ENCODE results near the gene PRICKLE4. TPM values are rescaled to one million over a fixed set of nuclear protein-coding genes. Genes with fewer than 3 reads are reported as not detected.

PRICKLE4 gene
- total RNA-seq, 1 donor: not detected

GRCh38 chr6:41741625-41742490 lies 38.7 kb upstream of the PRICKLE4 start:
- no peak for TF ChIP-seq CTCF (IDR thresholded peaks at IDR 0.05; ENCODE audit: extremely low read depth, low read depth, low read length)
- Histone ChIP-seq H3K9me3 (ENCODE audit: low read depth, low read length) (no peaks in the 10 kb centered on the region), H2AFZ (ENCODE audit: low read length) (no peak overlapping the region), H3K36me3 (ENCODE audit: insufficient read depth, low read length) (no peaks in the 10 kb centered on the region), H3K4me2 (ENCODE audit: insufficient read depth, low read length) (no peak overlapping the region), H3K4me3 (ENCODE audit: insufficient read depth, low read length) (no peak overlapping the region), H4K20me1 (ENCODE audit: insufficient read depth, low read length) (no peaks in the 10 kb centered on the region), H3K27me3 (ENCODE audit: insufficient read depth, low read length) (no peaks in the 10 kb centered on the region), H3K27ac (ENCODE audit: low read depth, low read length) (no peak overlapping the region), H3K79me2 (ENCODE audit: insufficient read depth, low read length) (no peaks in the 10 kb centered on the region), H3K4me1 (ENCODE audit: insufficient read depth, low read length) (no peaks in the 10 kb centered on the region)
- DNase-seq (ENCODE audit: insufficient read length, low spot score, missing footprints): peak; percentile 76

- Histone ChIP-seq H3K27me3 (ENCODE audit: insufficient read depth, low read length) (peaks cover 2% of the 10 kb centered on the region), H3K9me3 (ENCODE audit: low read depth, low read length) (no peaks in the 10 kb centered on the region), H3K79me2 (ENCODE audit: insufficient read depth, low read length) (no peaks in the 10 kb centered on the region), H2AFZ (ENCODE audit: low read length) (no peak overlapping the region), H3K36me3 (ENCODE audit: insufficient read depth, low read length) (no peaks in the 10 kb centered on the region), H3K4me3 (ENCODE audit: insufficient read depth, low read length) (no peak overlapping the region), H4K20me1 (ENCODE audit: insufficient read depth, low read length) (no peaks in the 10 kb centered on the region), H3K27ac (ENCODE audit: low read depth, low read length) (no peak overlapping the region), H3K4me1 (ENCODE audit: insufficient read depth, low read length) (no peaks in the 10 kb centered on the region), H3K4me2 (ENCODE audit: insufficient read depth, low read length) (no peak overlapping the region)
- no peak for TF ChIP-seq CTCF (IDR thresholded peaks at IDR 0.05; ENCODE audit: extremely low read depth, low read depth, low read length)
- DNase-seq (ENCODE audit: insufficient read length, low spot score, missing footprints): peak; percentile 83
These were observed 37.0 kb upstream of the PRICKLE4 start for GRCh38 chr6:41743406-41744235.

GRCh38 chr6:41744236-41744787 lies 36.3 kb upstream of the PRICKLE4 start:
- Histone ChIP-seq H3K27ac (ENCODE audit: low read depth, low read length) (no peak overlapping the region), H3K79me2 (ENCODE audit: insufficient read depth, low read length) (no peaks in the 10 kb centered on the region), H3K4me2 (ENCODE audit: insufficient read depth, low read length) (no peak overlapping the region), H2AFZ (ENCODE audit: low read length) (no peak overlapping the region), H3K27me3 (ENCODE audit: insufficient read depth, low read length) (peaks cover 2% of the 10 kb centered on the region), H3K36me3 (ENCODE audit: insufficient read depth, low read length) (no peaks in the 10 kb centered on the region), H3K4me3 (ENCODE audit: insufficient read depth, low read length) (no peak overlapping the region), H3K9me3 (ENCODE audit: low read depth, low read length) (no peaks in the 10 kb centered on the region), H4K20me1 (ENCODE audit: insufficient read depth, low read length) (no peaks in the 10 kb centered on the region), H3K4me1 (ENCODE audit: insufficient read depth, low read length) (no peaks in the 10 kb centered on the region)
- no peak for TF ChIP-seq CTCF (IDR thresholded peaks at IDR 0.05; ENCODE audit: extremely low read depth, low read depth, low read length)
- DNase-seq (ENCODE audit: insufficient read length, low spot score, missing footprints): no peak
